ENCODE results near the gene METTL2B.
"Not testable (repeated sequence)": the region's sequence is repeated elsewhere in the genome, so short reads cannot be mapped to it uniquely, and the experiment has no call there.

The METTL2B gene

GRCh38 chr7:128454808-128455542 lies 21.6 kb upstream of the METTL2B start:
- peak in 2 of 56 donors; percentile 31 to 37 for DNase-seq

DNA sequence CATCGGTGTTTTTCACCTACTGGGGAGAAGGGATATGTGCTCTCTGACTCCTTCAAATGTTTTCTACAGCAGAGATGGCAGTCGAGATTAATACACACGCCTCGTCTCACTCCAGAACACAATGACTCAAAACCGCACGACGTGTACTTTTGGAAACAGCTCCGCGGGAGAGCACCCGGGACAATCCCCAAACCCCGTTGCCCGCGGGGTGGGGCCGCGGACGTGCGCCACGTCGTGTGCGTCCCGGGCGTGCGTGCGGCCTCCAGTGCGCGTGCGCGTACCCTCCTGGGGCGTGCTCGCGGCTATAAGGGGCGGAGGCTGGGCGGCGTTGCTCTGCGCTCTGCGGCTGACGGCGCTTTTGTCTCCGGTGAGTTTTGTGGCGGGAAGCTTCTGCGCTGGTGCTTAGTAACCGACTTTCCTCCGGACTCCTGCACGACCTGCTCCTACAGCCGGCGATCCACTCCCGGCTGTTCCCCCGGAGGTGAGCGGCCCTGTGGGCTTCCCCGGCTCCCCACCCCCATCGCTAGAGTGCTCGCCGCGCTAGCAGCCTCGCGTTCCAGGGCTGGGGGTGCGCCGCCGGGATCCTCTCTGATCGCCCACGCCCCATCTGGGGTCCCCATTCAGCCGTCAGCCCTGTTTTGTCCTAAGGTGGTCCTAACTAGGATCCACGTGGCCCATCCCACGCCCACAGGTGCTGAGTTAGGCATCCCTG lies 20.8 kb upstream of the METTL2B start, which contains the start of gene HILPDA:
Gene HILPDA, plus strand, starts transcription at position 336 of the 712 bp plus-strand sequence. CDS start 1,391 bp downstream, outside the sequence.
- DNase-seq, result peak in 55 of 56 donors; percentile 34 to 93 (median 83)

DNA sequence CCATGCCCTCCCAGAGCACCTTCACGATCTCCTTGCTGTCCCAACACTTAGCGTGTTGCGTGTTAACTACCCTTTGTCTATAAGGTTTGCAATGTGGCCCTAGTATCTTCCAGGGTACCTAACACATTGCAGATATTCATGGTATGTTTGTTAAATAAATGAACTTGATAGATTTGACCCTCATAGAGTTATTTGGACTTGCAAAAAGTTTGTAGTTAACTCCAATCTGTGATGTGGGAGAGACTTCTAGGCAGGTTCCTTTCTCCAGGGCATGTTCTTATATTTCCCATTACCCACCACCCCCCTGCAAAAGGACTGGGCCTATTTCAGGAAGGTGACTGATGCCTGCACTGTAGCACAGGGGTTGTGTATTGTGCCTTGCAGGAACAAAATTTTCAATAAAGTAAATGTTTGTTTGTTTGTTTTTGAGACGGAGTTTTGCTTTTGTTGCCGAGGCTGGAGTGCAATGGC lies 20.3 kb upstream of the METTL2B start:
- no peak for DNase-seq

DNA sequence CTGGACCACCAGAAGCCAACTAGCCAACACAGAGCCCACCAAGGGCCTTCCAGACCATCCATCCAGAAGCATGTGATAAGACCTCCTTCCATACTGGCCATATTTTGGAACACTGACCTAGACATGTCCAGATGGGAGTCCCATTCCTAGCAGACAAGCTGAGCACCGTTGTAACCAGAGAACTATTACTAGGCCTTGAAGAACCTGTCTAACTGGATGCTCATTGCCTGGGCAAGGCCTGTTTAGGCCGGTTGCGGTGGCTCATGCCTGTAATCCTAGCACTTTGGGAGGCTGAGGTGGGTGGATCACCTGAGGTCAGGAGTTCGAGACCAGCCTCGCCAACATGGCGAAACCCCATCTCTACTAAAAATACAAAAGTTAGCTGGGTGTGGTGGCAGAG lies 19.2 kb upstream of the METTL2B start:
- DNase-seq, result not testable (repeated sequence)

DNA sequence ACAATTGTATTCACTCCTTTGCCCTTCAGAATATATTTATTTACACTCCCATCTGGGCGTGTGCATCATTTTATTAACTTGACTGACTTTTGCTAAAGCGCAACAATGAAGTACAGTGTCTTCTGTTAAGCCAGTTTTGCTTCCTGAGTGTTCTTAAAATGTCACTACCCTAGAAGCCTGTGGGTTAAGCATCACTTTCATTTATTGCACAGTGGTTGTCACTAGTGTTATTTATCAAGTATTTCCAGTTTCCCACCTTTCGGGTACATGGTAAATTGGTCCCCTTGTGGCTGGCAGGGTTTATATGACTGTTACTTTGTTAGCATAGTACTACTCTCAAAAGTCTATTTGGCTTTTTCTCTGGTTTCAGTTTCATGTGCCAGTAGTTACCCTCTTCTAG lies 17.6 kb upstream of the METTL2B start:
- DNase-seq, result no peak

GRCh38 chr7:128459394-128459878 lies 17.1 kb upstream of the METTL2B start:
- peak in 41 of 56 donors; percentile 7 to 80 (median 39) for DNase-seq

GRCh38 chr7:128462460-128462859 lies 14.1 kb upstream of the METTL2B start:
- no peak for DNase-seq

DNA sequence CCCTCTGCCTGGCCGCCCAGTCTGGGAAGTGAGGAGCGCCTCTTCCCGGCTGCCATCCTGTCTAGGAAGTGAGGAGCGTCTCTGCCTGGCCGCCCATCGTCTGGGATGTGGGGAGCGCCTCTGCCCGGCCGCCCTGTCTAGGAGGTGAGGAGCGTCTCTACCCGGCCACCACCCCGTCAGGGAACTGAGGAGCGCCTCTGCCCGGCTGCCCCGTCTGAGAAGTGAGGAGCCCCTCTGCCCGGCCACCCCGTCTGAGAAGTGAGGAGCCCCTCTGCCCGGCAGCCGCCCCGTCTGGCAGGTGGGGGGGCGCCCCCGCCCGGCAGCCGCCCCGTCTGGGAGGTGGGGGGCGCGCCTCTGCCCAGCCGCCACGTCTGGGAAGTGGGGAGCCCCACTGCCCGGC lies 13.2 kb upstream of the METTL2B start:
- not testable (repeated sequence) for DNase-seq

GRCh38 chr7:128463933-128464332 lies 12.6 kb upstream of the METTL2B start:
- not testable (repeated sequence) for DNase-seq

- not testable (repeated sequence) for DNase-seq
Observed at GRCh38 chr7:128466871-128467270, 9.7 kb upstream of the METTL2B start.

GRCh38 chr7:128477336-128477690 lies 765 bp downstream of the METTL2B start:
- DNase-seq, result not testable (repeated sequence)

- not testable (repeated sequence) for DNase-seq
Observed at GRCh38 chr7:128479082-128479481, 2.5 kb downstream of the METTL2B start.

DNA sequence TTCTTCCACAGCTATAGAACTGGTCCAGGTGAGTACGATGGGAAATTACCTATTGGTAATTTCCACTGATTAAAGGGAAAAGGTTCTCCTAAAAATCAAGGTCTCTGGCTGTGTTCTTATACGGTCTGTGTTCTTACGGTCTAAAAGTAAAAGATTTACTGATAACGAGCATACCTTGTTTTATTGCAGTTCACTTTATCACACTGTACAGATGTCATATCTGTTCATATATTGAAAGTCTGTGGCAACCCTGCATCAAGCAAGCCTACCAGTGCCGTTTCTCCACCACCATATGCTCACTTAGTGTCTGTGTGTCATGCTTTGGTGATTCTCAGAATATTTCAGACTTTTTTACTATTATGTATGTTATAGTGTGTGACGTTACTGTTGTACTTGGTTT lies 11.6 kb downstream of the METTL2B start:
- DNase-seq, result not testable (repeated sequence)

- no peak for DNase-seq
Observed at GRCh38 chr7:128497405-128497804, 20.9 kb downstream of the METTL2B start.

DNA sequence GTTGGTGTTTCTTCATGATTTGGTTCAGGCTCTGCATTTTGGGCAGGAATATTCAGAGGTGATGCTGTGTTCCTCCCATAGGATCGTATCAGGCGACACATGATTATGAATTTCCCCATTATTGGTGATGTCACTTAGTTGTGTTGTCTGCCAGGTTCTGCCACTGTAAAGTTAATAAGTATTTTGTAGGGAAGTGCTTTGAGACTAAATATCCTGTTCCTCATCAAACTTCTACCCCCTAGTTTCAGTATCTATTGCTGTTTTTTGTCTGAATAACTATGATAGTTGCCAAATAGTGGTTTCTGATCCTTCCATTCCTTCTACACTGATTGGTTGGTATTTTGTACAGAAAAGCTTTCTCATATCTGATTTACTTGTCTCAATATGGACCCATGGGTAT lies 28.9 kb downstream of the METTL2B start:
- not testable (repeated sequence) for DNase-seq

GRCh38 chr7:128506819-128507218 lies 30.3 kb downstream of the METTL2B start:
- DNase-seq, result not testable (repeated sequence)

GRCh38 chr7:128507321-128507993 lies 30.9 kb downstream of the METTL2B start:
- DNase-seq, result peak in 5 of 56 donors; percentile 2 to 29 (median 7)

DNA sequence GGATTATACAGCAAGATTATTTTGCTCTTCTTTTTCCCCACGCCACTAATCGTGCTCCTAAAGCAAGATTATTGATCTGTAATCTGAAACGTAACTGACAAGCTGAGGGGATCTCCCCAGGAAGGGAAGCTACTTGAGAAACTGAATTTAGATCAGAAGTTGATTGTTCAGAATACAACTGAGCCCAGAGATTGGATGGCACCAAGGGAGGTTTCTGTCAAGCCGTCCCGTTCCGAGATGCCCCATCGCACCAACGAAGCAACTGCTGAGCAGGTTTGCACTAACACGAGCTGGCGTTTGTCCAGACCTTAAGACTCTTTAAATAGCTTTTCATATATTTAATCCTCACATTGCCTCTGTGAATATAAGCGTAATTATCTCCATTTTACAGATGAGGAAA lies 35.1 kb downstream of the METTL2B start:
- not testable (repeated sequence) for DNase-seq

DNA sequence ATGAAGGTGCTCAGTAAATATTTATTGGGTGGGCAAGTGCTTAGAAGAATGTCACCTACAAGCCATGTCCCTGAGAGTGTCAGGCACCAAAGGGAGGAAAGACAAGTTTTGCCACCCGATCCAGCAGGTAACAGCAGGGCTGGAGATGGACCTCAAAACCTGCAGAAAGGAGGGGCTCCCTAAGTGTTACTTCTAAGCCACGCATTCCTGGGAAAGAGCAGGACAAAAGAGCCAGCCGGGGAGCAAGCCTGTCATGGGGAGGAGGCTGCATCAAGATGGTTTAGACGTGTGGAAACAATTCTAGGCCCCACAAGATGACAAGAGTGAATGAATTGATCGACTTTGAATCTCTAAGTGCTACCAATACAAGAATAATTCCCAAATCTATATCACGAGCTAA lies 38.7 kb downstream of the METTL2B start:
- DNase-seq, result not testable (repeated sequence)

DNA sequence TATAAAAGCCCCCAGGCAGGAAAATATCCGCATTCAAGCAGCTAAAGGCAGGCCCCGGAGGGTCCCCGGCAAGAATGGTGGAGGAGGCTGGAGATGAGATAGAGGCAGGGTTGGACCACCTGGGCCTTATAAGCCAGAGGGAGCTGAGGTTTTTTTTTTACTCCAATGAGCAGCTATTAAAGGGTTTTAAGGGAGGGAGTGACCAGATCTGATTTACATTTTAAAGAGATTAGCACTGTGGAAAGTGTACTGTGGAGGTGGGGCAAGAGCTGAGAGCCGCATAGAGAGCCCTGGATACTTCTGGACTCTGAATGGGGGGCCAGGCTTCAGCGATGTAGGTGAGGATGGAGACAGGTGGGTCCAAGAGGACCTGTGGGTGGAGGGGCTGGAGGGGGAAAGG lies 40.5 kb downstream of the METTL2B start:
- DNase-seq, result not testable (repeated sequence)

DNA sequence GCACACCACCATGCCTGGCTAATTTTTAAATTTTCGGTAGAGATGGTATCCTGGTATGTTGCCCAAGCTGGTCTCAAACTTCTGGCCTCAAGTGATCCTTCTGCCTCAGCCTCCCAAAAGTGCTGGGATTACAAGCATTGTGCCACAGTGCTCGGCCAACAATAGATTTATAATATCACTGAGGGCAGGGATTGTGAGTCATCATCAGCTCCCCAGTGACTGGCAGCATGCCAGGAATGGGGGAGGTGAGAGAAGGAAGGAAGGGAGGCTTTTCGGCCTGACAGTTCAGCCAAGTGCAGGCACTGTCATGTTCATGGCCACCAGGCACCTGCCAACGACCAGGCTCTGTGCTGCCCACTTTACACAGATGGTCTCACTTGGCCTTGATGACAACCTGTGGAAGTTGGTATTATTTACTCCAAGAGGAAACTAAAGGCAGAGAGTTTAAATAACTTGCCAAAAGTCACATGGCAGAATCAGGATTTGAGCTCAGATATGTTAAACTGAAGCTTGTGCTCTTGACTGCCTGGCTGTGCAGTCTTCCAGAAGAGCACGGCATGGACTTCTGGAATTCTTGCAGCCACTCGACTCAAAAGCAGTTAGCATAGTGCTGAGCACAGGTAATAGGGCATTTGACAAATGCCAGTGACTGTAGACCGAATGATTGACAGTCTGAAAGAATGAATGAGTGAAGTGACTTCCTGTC lies 46.8 kb downstream of the METTL2B start:
- DNase-seq, result peak in 34 of 56 donors; percentile 3 to 87 (median 20)

All from nucleus accumbens (tissue), 56 donors.